A549 treated with GW870086 at 1 μM for 4 hours (cell line): ENCODE data around the gene GAGE2A. TPM values are rescaled to one million over a fixed set of nuclear protein-coding genes. Genes with fewer than 3 reads are reported as not detected.

ENCODE experiments used
- total RNA-seq: library from RNA; stranded (reverse); fragments of 200-300 nt; extraction: Qiagen RNA extraction; gene quantifications from 5 replicates; pipeline ENCODE4 v1.2.3, GENCODE V29; 2022; ENCODE audit warnings: low read depth

GAGE2A gene
- total RNA-seq: not detected in 5 replicates

GRCh38 chrX:49589196-49589595, at the start of gene GAGE2A:
Gene GAGE2A, plus strand, starts transcription at chrX:49589496. Its CDS starts 1,155 bp downstream, at chrX:49590651.

GRCh38 chrX:49541433-49541832, 47.9 kb upstream of the GAGE2A start, which contains the start of gene GAGE12D:
Gene GAGE12D, plus strand, starts transcription at chrX:49541733. Its CDS starts 1,155 bp downstream, at chrX:49542888.

GRCh38 chrX:49550989-49551388, 38.3 kb upstream of the GAGE2A start, which contains the start of gene GAGE12E:
Gene GAGE12E, plus strand, starts transcription at chrX:49551289. Its CDS starts 1,155 bp downstream, at chrX:49552444.

GRCh38 chrX:49560542-49560941, 28.8 kb upstream of the GAGE2A start, which contains the start of gene GAGE12F:
Gene GAGE12F, plus strand, starts transcription at chrX:49560842. Its CDS starts 1,155 bp downstream, at chrX:49561997.

GRCh38 chrX:49570100-49570499, 19.2 kb upstream of the GAGE2A start, which contains the start of gene GAGE12G:
Gene GAGE12G, plus strand, starts transcription at chrX:49570400. Its CDS starts 1,155 bp downstream, at chrX:49571555.

GRCh38 chrX:49579649-49580048, 9.6 kb upstream of the GAGE2A start, which contains the start of gene GAGE12H:
Gene GAGE12H, plus strand, starts transcription at chrX:49579949. Its CDS starts 1,155 bp downstream, at chrX:49581104.

GRCh38 chrX:49598720-49599119, 9.4 kb downstream of the GAGE2A start, which contains the start of gene GAGE1:
Gene GAGE1, plus strand, starts transcription at chrX:49599020. Its CDS starts 1,155 bp downstream, at chrX:49600175.

Other genes starting within 250 kb of the GAGE2A start
- not detected in 5 replicates for gene GAGE12C, start 57.3 kb upstream of the GAGE2A start, total RNA-seq
- gene GAGE12D, start 47.8 kb upstream of the GAGE2A start, total RNA-seq: not detected in 5 replicates
- gene GAGE12E, start 38.2 kb upstream of the GAGE2A start, total RNA-seq: not detected in 5 replicates
- not detected in 5 replicates for gene GAGE12F, start 28.7 kb upstream of the GAGE2A start, total RNA-seq
- gene GAGE12G, start 19.1 kb upstream of the GAGE2A start, total RNA-seq: not detected in 5 replicates
- not detected in 5 replicates for gene GAGE12H, start 9.5 kb upstream of the GAGE2A start, total RNA-seq
- not detected in 5 replicates for gene GAGE1, start 9.5 kb downstream of the GAGE2A start, total RNA-seq
- gene PAGE1, start 106.5 kb downstream of the GAGE2A start, total RNA-seq: 0.29 TPM in 1 of 5 replicates, not detected in the others
- gene PAGE4, start 239.8 kb downstream of the GAGE2A start, total RNA-seq: not detected in 5 replicates